K562 (cell line): ENCODE measurements around the gene BMP6. TPM values are rescaled to one million over a fixed set of nuclear protein-coding genes. Genes with fewer than 3 reads are reported as not detected.
A peak's percentile ranks its signal among the peaks of the same experiment; 100 is the strongest.

Source experiments
- ATAC-seq: fragments of 200-7000 bp; cut with Tn5 transposase; 3 replicates; pipeline ENCODE4 v1.9.1; 2020; ENCODE audit warnings: moderate library complexity
- BruUV-seq: library from RNA; stranded (reverse); fragments of 400-500 nt; replicated peaks from 2 replicates; lab custom pipeline; 2021; lab: Mats Ljungman, UMichigan
- CTCF ChIA-PET: fragments of 300-600 bp; formaldehyde crosslinking; extraction: SDS; loops from one replicate; lab custom pipeline; 2021; ENCODE audit warnings: low intra/inter-chr PET ratio; lab: Yijun Ruan, JAX
- POLR2A ChIA-PET: fragments of 300-600, 350-650 bp; sonication (Branson Sonifier 250); formaldehyde crosslinking; extraction: SDS; loops from one replicate; lab custom pipeline; 2021; ENCODE audit warnings: antibody characterized with exemption, inconsistent platforms; lab: Yijun Ruan, JAX
- DNase-seq, 4 experiments: peaks; one replicate each; pipeline versions ENCODE4 v3.0.0 to v3.0.0-alpha.2; 2011 to 2018; ENCODE audit warnings: low spot score in 3 of 4, mixed read lengths in 3 of 4; ENCODE audit errors: extremely low read depth in 1 of 4
- FAIRE-seq: peaks from 2 replicates; lab custom pipeline; 2011; peaks lifted over from hg19 to GRCh38; lab: Jason Lieb, UNC
- H2AFZ ChIP-seq: 2 replicates; pipeline ENCODE4 v1.6.0; 2011; ENCODE audit warnings: low read depth, low read length, control low read depth, inconsistent platforms
- H3K27ac ChIP-seq: fragments of 200-600 bp; 3 replicates; pipeline ENCODE4 v1.8.0; 2011; ENCODE audit warnings: low read depth, mild to moderate bottlenecking, control low read depth, inconsistent platforms, low read length, moderate library complexity, mixed read lengths; ENCODE audit errors: extremely low read depth
- H3K27me3 ChIP-seq, 2 experiments: fragments of 300-600 bp in 1 of 2; 2 replicates in 1 of 2; 3 replicates in 1 of 2; pipeline versions ENCODE4 v1.6.0 to v1.8.0; 2011; ENCODE audit warnings: inconsistent platforms in 2 of 2, low read length in 2 of 2, mild to moderate bottlenecking in 1 of 2, mixed read lengths in 1 of 2, moderate library complexity in 1 of 2; ENCODE audit not compliant: control insufficient read depth in 2 of 2, insufficient read depth in 2 of 2
- H3K36me3 ChIP-seq: fragments of 300-600 bp; 3 replicates; pipeline ENCODE4 v1.8.0; 2011; ENCODE audit warnings: mild to moderate bottlenecking, low read length, inconsistent platforms; ENCODE audit not compliant: control insufficient read depth, insufficient read depth
- H3K4me1 ChIP-seq, 2 experiments: fragments of 200-600 bp in 1 of 2; replicated peaks in 1 of 2; 2 replicates in 1 of 2; 3 replicates in 1 of 2; pipeline versions ENCODE4 v1.5.1 to v1.8.0; 2011; ENCODE audit warnings: inconsistent platforms in 2 of 2, low read length in 2 of 2, mild to moderate bottlenecking in 1 of 2, mixed read lengths in 1 of 2, moderate library complexity in 1 of 2; ENCODE audit not compliant: control insufficient read depth in 2 of 2, insufficient read depth in 2 of 2
- H3K4me2 ChIP-seq: 2 replicates; pipeline ENCODE4 v1.6.1; 2011; ENCODE audit warnings: low read length, control low read depth, inconsistent platforms, mixed read lengths; ENCODE audit not compliant: insufficient read depth
- H3K4me3 ChIP-seq: fragments of 200-600 bp; sonication (generic), shearing (Covaris generic); 2 replicates; pipeline ENCODE4 v1.5.1; 2016; ENCODE audit warnings: control low read depth, inconsistent platforms
- H3K79me2 ChIP-seq: fragments of 200-600 bp; 3 replicates; pipeline ENCODE4 v1.8.0; 2011; ENCODE audit warnings: low read length, inconsistent platforms; ENCODE audit not compliant: control insufficient read depth, insufficient read depth
- H3K9ac ChIP-seq, 2 experiments: 2 replicates each; pipeline versions ENCODE4 v1.6.0 to v1.6.1; 2011; ENCODE audit warnings: low read depth in 2 of 2, low read length in 2 of 2, control low read depth in 1 of 2, inconsistent platforms in 1 of 2, mild to moderate bottlenecking in 1 of 2, mixed read lengths in 1 of 2; ENCODE audit not compliant: insufficient read depth in 1 of 2
- H3K9me1 ChIP-seq: one replicate; pipeline ENCODE4 v1.6.0; 2011; ENCODE audit warnings: inconsistent platforms, mild to moderate bottlenecking, low read length, moderate library complexity; ENCODE audit not compliant: control insufficient read depth, insufficient read depth
- H3K9me3 ChIP-seq: replicated peaks from 2 replicates; pipeline ENCODE4 v1.5.1; 2011; ENCODE audit warnings: low read depth, low read length, inconsistent platforms; ENCODE audit not compliant: control insufficient read depth, insufficient read depth
- H4K20me1 ChIP-seq: replicated peaks from 2 replicates; pipeline ENCODE4 v1.6.1; 2011; ENCODE audit warnings: low read length, inconsistent platforms, mixed read lengths; ENCODE audit not compliant: control insufficient read depth, insufficient read depth
- SPI1 ChIP-seq: IDR thresholded peaks from 2 replicates; pipeline ENCODE4 v1.6.1; 2011; ENCODE audit warnings: low read depth, low read length, control low read depth, borderline replicate concordance
- ZC3H8 ChIP-seq: fragments of 450-650 bp; IDR thresholded peaks from 2 replicates; pipeline ENCODE4 v1.6.1; 2017
- whole genome bisulfite sequencing: fragments of 100-300 bp; shearing (Covaris generic); methylation state at CpG from one replicate; pipeline ENCODE4 v1.1.6; 2016; ENCODE audit warnings: low coverage, mixed read lengths; ENCODE audit not compliant: insufficient coverage; ENCODE audit errors: missing lambda C conversion rate; 5-methylcytosine and 5-hydroxymethylcytosine counted together
- in situ Hi-C: fragments of 300-500 bp; cut with MboI; formaldehyde crosslinking; loops from 4 replicates; pipeline ENCODE4 v1.15.0; 2018; ENCODE audit warnings: inconsistent platforms, mixed read lengths
- intact Hi-C: fragments of 100-400 bp; cut with micrococcal nuclease; formaldehyde crosslinking; loops from 2 replicates; pipeline ENCODE4 v1.14.2; 2022
- polyA plus RNA-seq, 8 experiments: library from polyadenylated mRNA; depleted of rRNA in 4 of 8; stranded (reverse) in 5 of 8; unstranded in 3 of 8; fragments of >200 nt; fragmentation: Nextera tagmentation in 2 of 8; fragmentation: Illumina TruSeq in 1 of 8; extraction: Ambion mirVana in 2 of 8; extraction: Trizol in 1 of 8; gene quantifications; 2 replicates each; pipeline versions ENCODE4 v1.2.1 to v1.2.3, GENCODE V29; 2011 to 2014; ENCODE audit warnings: inconsistent platforms in 1 of 8, missing spikeins in 1 of 8
- total RNA-seq, 7 experiments: library from RNA; depleted of rRNA in 6 of 7; stranded (reverse); fragments of >200 nt in 6 of 7; fragmentation: Illumina TruSeq in 2 of 7; extraction: Trizol in 2 of 7; gene quantifications; 2 replicates each; pipeline versions ENCODE4 v1.2.1 to v1.2.3, GENCODE V29; 2011 to 2021; ENCODE audit warnings: low replicate concordance in 1 of 7
- TF ChIP-seq, protein P1 (sequence below): fragments of 450-650 bp; IDR thresholded peaks from 2 replicates; pipeline ENCODE4 v1.6.1; 2016; ENCODE audit warnings: borderline replicate concordance

The BMP6 gene
- total and polyA plus RNA-seq, 9 of the 15 experiments (the other 6 are each of a cell fraction or from before 2014, with no cell fraction given): 0.01 to 0.13 (median 0.06) TPM; not detected in 3

DNA sequence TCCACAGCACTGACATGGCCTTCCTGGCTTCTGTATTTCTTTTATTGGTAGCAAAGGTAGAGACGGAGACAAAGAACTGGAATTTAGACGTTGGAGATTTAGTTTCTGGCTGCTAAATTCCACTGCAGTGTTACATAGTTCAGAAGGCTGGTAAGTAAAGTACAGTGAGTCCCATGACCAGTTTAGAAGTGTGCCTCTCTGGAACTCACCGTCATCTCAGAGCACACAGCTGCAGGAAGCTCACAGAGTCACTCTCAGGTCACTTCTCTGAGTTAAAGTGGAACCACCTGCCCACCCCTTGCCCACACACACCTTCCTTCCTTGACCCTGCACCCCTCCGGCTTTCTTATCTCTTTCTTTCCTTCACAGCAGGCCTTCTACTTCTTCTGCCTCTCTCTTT is 19.6 kb upstream of the BMP6 start (continued):
- TF ChIP-seq, protein P1, sequence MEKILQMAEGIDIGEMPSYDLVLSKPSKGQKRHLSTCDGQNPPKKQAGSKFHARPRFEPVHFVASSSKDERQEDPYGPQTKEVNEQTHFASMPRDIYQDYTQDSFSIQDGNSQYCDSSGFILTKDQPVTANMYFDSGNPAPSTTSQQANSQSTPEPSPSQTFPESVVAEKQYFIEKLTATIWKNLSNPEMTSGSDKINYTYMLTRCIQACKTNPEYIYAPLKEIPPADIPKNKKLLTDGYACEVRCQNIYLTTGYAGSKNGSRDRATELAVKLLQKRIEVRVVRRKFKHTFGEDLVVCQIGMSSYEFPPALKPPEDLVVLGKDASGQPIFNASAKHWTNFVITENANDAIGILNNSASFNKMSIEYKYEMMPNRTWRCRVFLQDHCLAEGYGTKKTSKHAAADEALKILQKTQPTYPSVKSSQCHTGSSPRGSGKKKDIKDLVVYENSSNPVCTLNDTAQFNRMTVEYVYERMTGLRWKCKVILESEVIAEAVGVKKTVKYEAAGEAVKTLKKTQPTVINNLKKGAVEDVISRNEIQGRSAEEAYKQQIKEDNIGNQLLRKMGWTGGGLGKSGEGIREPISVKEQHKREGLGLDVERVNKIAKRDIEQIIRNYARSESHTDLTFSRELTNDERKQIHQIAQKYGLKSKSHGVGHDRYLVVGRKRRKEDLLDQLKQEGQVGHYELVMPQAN: no peak

DNA sequence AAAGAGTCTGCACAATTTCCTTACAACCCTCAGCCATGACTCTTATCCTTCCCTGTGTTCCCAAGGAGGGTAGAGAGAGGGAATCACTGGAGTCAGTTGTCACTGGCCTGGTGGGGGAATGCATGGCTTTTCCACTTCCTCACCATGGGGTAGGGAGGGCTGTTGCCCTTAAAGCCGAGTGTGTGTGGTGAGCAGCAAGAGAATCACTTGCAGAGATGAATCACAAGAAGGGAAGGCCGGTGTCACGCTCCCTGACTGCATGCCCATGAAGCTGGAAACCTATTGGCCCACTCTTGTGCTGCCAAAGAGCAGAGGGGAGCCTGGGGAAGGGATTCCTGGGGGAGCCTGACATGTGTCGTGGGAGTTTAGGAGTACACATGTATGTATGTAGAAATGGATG is 18.1 kb upstream of the BMP6 start:
- no peak overlapping the region for H3K27ac ChIP-seq
- ChIA-PET POLR2A (no interaction called here), CTCF (no interaction called here)
- FAIRE-seq (no peak), DNase-seq (no peak), ATAC-seq (no peak)
- BruUV-seq: no TSS peak
- intact Hi-C loops (no loop called here), in situ Hi-C loops (no loop called here)
- H2AFZ ChIP-seq: no peak overlapping the region; the same call in 1 of the 2 replicates
- H3K9ac ChIP-seq: no peak overlapping the region
- H3K79me2 ChIP-seq: no peaks in the 10 kb centered on the region
- H3K4me2 ChIP-seq: no peak overlapping the region
- TF ChIP-seq SPI1 (0 out of 2 replicates have a peak, but pooled peaks have one; percentile 5), ZC3H8 (no peak)
- H3K9me3 ChIP-seq: no peaks in the 10 kb centered on the region
- H3K27me3 ChIP-seq: no peaks in the 10 kb centered on the region; a peak in 1 of 5 replicates
- 33% methylated on average over 4 of the region's 4 CpGs for WGBS
- H3K36me3 ChIP-seq: no peaks in the 10 kb centered on the region
- no peaks in the 10 kb centered on the region for H3K9me1 ChIP-seq
- no peak overlapping the region for H3K4me3 ChIP-seq
- no peaks in the 10 kb centered on the region for H4K20me1 ChIP-seq
- peaks cover 0 to 8% of the 10 kb centered on the region in 2 experiments; a peak in 2 of 5 replicates for H3K4me1 ChIP-seq
